Measurements from ENCODE around the gene NDUFB8. TPM values are rescaled to one million over a fixed set of nuclear protein-coding genes. Genes with fewer than 3 reads are reported as not detected.

The NDUFB8 gene
- total and polyA plus RNA-seq, 8 donors = 35.5 to 156 (median 58.6) TPM

GRCh38 chr10:100482181-100482833 lies 47.4 kb downstream of the NDUFB8 start:
- Histone ChIP-seq H3K36me3 (no peaks in the 10 kb centered on the region), H3K27ac (peak overlapping the region; percentile 58 to 66 (median 64)), H3K27me3 (no peaks in the 10 kb centered on the region), H3K4me1 (peaks cover 0 to 9% (median 0%) of the 10 kb centered on the region in 3 donors), H3K9me3 (no peaks in the 10 kb centered on the region), H3K4me3 (peak overlapping the region; percentile 20 to 67 (median 36))
- intact Hi-C loops (cut with DNase I) = no loop called here
- WGBS, 2 donors = 0% methylated on average over 52 to 59 of the region's 59 CpGs
- ATAC-seq = peak; percentile 90 to 93 (median 91)
- DNase-seq = peak; percentile 71 to 91 (median 84)
- FAIRE-seq = no peak
- peak; percentile 73 to 96 (median 90) for TF ChIP-seq CTCF (IDR thresholded peaks at IDR 0.05)

- ATAC-seq (peak; percentile 90 to 98 (median 92)), DNase-seq (peak; percentile 76 to 95 (median 84)), FAIRE-seq (no peak)
- Histone ChIP-seq H3K27ac (peak overlapping the region; percentile 58 to 66 (median 64)), H3K4me3 (peak overlapping the region in 3 of 4 donors; percentile 20 to 67 (median 48)), H3K9me3 (no peaks in the 10 kb centered on the region), H3K27me3 (no peaks in the 10 kb centered on the region), H3K36me3 (no peaks in the 10 kb centered on the region), H3K4me1 (peaks cover 0 to 9% (median 0%) of the 10 kb centered on the region in 3 donors)
- intact Hi-C loops (cut with DNase I) = no loop called here
- 1 to 2% methylated on average over 19 of the region's 19 CpGs for WGBS, 2 donors
- TF ChIP-seq CTCF (IDR thresholded peaks at IDR 0.05) = no peak
These were observed 48.1 kb downstream of the NDUFB8 start for GRCh38 chr10:100481462-100482081.

GRCh38 chr10:100480002-100480401 lies 49.7 kb downstream of the NDUFB8 start:
- no peak for FAIRE-seq
- H3K9me3 ChIP-seq = no peaks in the 10 kb centered on the region
- intact Hi-C loops (cut with DNase I) = no loop called here
- no peak for TF ChIP-seq CTCF (IDR thresholded peaks at IDR 0.05)
- H3K36me3 ChIP-seq = no peaks in the 10 kb centered on the region
- peaks cover 0 to 9% (median 0%) of the 10 kb centered on the region in 3 donors for H3K4me1 ChIP-seq
- H3K27ac ChIP-seq = no peak overlapping the region
- no peak overlapping the region for H3K4me3 ChIP-seq
- ATAC-seq = no peak
- no peaks in the 10 kb centered on the region for H3K27me3 ChIP-seq
- no peak for DNase-seq
- 68 to 100% methylated on average over 2 of the region's 2 CpGs for WGBS, 2 donors

GRCh38 chr10:100479037-100479436 lies 50.6 kb downstream of the NDUFB8 start:
- H3K36me3 ChIP-seq = no peaks in the 10 kb centered on the region

More at GRCh38 chr10:100479037-100479436, 50.6 kb downstream of the NDUFB8 start:
- ATAC-seq = no peak
- intact Hi-C loops (cut with DNase I) = no loop called here
- Histone ChIP-seq H3K27ac (no peak overlapping the region), H3K9me3 (no peaks in the 10 kb centered on the region), H3K4me1 (peaks cover 0 to 9% (median 0%) of the 10 kb centered on the region in 3 donors), H3K4me3 (no peak overlapping the region), H3K27me3 (no peaks in the 10 kb centered on the region)
- no peak for TF ChIP-seq CTCF (IDR thresholded peaks at IDR 0.05)
- DNase-seq = no peak
- no peak for FAIRE-seq
- WGBS, 2 donors = 47 to 59% methylated on average over 4 of the region's 4 CpGs
